A172 (cell line): ENCODE data around the gene PDCD1. TPM values are rescaled to one million over a fixed set of nuclear protein-coding genes. Genes with fewer than 3 reads are reported as not detected.
"Not testable (repeated sequence)": the region's sequence is repeated elsewhere in the genome, so short reads cannot be mapped to it uniquely, and the experiment has no call there.

Experiments
- DNase-seq: peaks from one replicate; pipeline ENCODE4 v3.0.0-alpha.2; 2015; ENCODE audit warnings: low spot score
- total RNA-seq: library from RNA; depleted of rRNA; stranded (reverse); fragments of >200 nt; shearing (Covaris generic); gene quantifications from 2 replicates; pipeline ENCODE4 v1.2.3, GENCODE V29; 2014; rRNA removed

PDCD1 gene
- total RNA-seq, 1 experiment from 2014 or later: not detected

DNA sequence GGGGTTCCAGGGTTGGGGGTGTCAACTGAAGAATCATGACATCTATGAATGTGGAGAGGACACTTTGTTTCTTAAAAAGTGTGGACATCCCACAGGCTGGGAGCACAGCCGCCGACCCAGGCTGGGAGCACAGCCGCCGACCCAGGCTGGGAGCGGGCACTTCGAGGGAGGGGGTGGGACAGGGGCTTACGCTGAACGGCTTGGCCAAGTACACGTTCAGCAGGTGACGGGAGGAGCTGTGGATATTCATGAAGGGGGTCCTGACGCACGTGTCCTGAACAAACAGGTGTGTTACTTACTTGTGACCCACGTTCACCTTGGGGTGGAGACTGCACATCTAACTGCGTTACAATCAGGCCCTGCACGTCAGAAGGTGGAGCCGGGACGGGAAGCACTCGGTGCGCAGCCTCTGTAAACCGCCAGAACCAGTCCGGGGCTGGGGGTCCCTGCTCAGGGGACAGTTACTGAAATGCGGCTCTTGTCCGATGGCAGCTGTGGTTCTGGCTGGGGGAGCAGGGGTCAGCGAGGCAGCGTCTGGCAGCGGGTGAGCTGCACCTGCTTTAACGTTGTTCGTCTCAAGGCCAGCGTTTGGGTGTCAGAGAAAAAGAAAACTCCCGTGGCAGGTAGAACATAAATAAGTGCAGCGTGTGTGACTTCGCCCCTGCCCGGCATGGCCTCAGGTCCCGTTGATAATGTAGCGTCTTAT, 58.3 kb downstream of the PDCD1 start:
- DNase-seq: not testable (repeated sequence)

Other genes with a start within 250 kb of the PDCD1 start
- 80.6 and 85.7 TPM in 2 replicates for gene THAP4, start 221.7 kb downstream of the PDCD1 start, total RNA-seq
- gene ATG4B, start 221.2 kb downstream of the PDCD1 start, total RNA-seq: 111 and 132 TPM in 2 replicates
- 136 and 156 TPM in 2 replicates for gene DTYMK, start 172.1 kb downstream of the PDCD1 start, total RNA-seq
- 12.8 and 14.5 TPM in 2 replicates for gene ING5, start 156.9 kb downstream of the PDCD1 start, total RNA-seq
- gene D2HGDH, start 124.3 kb downstream of the PDCD1 start, total RNA-seq: 12.6 and 14.6 TPM in 2 replicates
- not detected in 2 replicates for gene GAL3ST2, start 82.1 kb downstream of the PDCD1 start, total RNA-seq
- gene NEU4, start 49.7 kb downstream of the PDCD1 start, total RNA-seq: 0.22 TPM in 1 of 2 replicates, not detected in the other
- gene RTP5, start 10.8 kb upstream of the PDCD1 start, total RNA-seq: not detected in 2 replicates